Measurements from ENCODE around the gene JPH2.

- TF ChIP-seq, protein P1, sequence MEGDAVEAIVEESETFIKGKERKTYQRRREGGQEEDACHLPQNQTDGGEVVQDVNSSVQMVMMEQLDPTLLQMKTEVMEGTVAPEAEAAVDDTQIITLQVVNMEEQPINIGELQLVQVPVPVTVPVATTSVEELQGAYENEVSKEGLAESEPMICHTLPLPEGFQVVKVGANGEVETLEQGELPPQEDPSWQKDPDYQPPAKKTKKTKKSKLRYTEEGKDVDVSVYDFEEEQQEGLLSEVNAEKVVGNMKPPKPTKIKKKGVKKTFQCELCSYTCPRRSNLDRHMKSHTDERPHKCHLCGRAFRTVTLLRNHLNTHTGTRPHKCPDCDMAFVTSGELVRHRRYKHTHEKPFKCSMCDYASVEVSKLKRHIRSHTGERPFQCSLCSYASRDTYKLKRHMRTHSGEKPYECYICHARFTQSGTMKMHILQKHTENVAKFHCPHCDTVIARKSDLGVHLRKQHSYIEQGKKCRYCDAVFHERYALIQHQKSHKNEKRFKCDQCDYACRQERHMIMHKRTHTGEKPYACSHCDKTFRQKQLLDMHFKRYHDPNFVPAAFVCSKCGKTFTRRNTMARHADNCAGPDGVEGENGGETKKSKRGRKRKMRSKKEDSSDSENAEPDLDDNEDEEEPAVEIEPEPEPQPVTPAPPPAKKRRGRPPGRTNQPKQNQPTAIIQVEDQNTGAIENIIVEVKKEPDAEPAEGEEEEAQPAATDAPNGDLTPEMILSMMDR (IDR thresholded peaks at IDR 0.05; ENCODE audit: low read depth, low read length, missing input control) = no peak
- no peak for TF ChIP-seq SP1 (IDR thresholded peaks at IDR 0.05)
- no peak for TF ChIP-seq ATF3 (IDR thresholded peaks at IDR 0.05)
- TF ChIP-seq MAX (IDR thresholded peaks at IDR 0.05) = no peak
- no peak for TF ChIP-seq RAD21 (IDR thresholded peaks at IDR 0.05)
- no peak for TF ChIP-seq GABPA (IDR thresholded peaks at IDR 0.05 in 1 of 2, conservative IDR thresholded peaks at IDR 0.05 in 1 of 2)
- TF ChIP-seq, protein P2, sequence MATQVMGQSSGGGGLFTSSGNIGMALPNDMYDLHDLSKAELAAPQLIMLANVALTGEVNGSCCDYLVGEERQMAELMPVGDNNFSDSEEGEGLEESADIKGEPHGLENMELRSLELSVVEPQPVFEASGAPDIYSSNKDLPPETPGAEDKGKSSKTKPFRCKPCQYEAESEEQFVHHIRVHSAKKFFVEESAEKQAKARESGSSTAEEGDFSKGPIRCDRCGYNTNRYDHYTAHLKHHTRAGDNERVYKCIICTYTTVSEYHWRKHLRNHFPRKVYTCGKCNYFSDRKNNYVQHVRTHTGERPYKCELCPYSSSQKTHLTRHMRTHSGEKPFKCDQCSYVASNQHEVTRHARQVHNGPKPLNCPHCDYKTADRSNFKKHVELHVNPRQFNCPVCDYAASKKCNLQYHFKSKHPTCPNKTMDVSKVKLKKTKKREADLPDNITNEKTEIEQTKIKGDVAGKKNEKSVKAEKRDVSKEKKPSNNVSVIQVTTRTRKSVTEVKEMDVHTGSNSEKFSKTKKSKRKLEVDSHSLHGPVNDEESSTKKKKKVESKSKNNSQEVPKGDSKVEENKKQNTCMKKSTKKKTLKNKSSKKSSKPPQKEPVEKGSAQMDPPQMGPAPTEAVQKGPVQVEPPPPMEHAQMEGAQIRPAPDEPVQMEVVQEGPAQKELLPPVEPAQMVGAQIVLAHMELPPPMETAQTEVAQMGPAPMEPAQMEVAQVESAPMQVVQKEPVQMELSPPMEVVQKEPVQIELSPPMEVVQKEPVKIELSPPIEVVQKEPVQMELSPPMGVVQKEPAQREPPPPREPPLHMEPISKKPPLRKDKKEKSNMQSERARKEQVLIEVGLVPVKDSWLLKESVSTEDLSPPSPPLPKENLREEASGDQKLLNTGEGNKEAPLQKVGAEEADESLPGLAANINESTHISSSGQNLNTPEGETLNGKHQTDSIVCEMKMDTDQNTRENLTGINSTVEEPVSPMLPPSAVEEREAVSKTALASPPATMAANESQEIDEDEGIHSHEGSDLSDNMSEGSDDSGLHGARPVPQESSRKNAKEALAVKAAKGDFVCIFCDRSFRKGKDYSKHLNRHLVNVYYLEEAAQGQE (IDR thresholded peaks at IDR 0.05) = no peak
- no peak for TF ChIP-seq JUND (IDR thresholded peaks at IDR 0.05)
- no peak for TF ChIP-seq YY1 (IDR thresholded peaks at IDR 0.05)
- TF ChIP-seq EGR1 (IDR thresholded peaks at IDR 0.05; ENCODE audit: low read depth in 2 of 2) = no peak
- no peak for TF ChIP-seq TAF1 (conservative IDR thresholded peaks at IDR 0.05)
- no peak for TF ChIP-seq HNF4A (conservative IDR thresholded peaks at IDR 0.05)
- no peak for TF ChIP-seq ZBTB33 (IDR thresholded peaks at IDR 0.05)
- TF ChIP-seq FOXA1 (IDR thresholded peaks at IDR 0.05) = no peak
Observed at GRCh38 chr20:44185574-44185973, 1.4 kb downstream of the JPH2 start.
